VCaP (cell line): Measurements from ENCODE around the gene FHIT.
"Not testable (repeated sequence)": the region's sequence is repeated elsewhere in the genome, so short reads cannot be mapped to it uniquely, and the experiment has no call there.

Source experiments
- H3K27ac ChIP-seq: fragments of 450-650 bp; 2 replicates; pipeline ENCODE4 v1.5.1; 2017
- CTCF ChIP-seq: fragments of 450-650 bp; conservative IDR thresholded peaks from 2 replicates; pipeline ENCODE4 v1.5.1; 2017; ENCODE audit warnings: mild to moderate bottlenecking, moderate library complexity

Gene FHIT

DNA sequence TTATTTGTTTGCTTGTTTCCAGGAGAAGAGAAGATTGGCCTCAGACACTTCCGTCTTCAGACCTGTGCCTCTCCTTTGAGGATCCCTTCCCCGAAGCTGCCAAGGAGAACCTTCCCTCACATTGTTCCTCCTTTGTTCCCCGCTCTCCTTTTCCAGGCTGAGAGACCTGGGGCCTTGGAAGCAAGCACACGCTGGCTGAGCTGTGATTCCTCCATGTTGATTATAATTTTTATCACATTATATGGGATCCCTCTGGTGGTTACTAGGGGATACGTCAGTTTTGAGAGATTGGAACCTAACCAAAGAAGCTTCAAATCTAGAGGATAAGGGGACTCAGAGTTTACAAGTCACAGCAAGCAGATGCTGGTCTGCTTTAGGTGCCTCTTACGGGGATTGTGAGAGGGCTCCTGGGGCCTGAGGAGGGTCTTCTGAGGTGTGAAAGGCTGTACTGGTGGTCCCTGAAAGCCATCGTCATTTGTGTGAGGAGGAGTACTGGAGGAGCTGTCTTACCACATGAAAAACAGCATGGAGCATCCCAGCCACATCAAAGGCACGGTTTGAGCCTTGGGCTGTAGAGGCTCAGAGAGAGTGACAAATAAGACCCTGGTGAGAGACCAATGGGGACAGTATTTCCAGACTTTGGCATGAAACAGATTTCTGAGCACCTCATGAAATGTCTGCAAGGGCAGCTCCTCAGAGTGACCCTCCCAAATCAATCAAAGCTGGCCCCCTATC is 1441.4 kb downstream of the FHIT start:
- H3K27ac ChIP-seq = peak overlapping the region; percentile 60
- TF ChIP-seq CTCF = peak; percentile 75

- peak overlapping the region; percentile 60 for H3K27ac ChIP-seq
- TF ChIP-seq CTCF = no peak
Measured at GRCh38 chr3:59809016-59809415, 1442.2 kb downstream of the FHIT start.

DNA sequence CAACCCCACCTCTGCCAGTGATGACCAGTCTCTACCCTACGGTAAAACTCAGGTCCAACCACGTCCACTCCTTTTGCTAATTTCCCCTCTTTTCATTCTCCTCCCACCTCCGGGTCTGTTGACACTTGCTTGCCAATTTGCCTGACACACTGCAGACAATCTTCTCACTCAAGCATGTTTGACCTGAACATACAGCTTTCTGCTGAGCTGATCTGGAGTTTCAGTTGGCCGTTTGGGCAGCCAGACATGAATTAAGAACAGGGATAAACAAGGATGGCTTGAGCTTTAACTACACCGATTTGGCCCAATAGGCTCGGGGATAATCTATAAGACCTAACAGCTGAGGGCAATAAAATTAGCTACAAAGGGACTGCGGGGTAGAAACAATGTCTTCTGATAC is 1442.8 kb downstream of the FHIT start:
- H3K27ac ChIP-seq = no peak overlapping the region
- TF ChIP-seq CTCF = no peak

DNA sequence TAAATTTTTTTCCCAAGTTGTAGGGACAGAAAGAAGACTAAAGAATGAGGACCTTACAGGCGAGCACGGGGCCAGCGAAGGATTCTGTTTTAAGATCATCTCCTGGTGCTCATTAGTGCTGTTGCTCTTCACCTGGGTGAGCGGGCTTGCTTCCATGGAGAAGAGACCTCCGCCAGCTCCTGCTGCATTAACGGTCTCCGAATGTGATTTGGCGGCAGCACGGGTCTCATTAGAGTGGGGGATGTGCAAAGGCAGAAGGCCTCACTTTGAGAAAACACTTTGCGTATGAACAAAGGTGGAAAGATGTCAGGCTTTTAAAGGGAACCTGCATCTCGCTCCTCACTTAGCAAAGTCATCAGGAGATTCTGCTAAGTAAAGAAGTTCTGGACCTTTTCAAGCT is 1448.0 kb downstream of the FHIT start:
- no peak for TF ChIP-seq CTCF
- H3K27ac ChIP-seq = no peak overlapping the region

DNA sequence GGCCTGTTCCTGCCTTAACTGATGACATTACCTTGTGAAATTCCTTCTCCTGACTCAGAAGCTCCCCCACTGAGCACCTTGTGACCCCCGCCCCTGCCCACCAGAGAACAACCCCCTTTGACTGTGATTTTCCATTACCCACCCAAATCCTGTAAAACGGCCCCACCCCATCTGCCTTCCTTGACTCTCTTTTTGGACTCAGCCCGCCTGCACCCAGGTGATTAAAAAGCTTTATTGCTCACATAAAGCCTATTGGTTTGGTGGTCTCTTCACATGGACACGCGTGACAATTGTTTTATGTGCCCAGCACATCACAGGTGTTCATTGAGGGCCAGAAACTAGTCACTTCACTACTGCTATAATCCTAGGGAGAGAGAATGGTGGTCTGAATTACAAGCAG is 1448.8 kb downstream of the FHIT start:
- H3K27ac ChIP-seq = not testable (repeated sequence)

DNA sequence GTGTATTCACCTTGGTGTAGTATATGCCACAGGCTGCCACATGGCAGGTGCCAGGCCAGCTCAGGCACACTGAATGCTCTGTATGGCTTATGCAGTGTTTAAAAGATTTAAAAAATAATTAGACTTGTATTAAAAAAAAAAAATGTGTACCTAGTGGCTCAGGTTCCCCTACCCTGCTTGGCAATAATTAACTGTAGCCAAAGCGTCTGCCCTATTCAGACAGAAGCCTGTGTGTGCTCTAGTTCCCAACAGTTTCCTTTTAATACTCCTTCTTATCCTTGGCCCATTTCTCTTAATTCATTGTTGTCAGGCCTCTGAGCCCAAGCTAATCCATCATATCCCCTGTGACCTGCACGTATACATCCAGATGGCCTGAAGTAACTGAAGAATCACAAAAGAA is 1449.2 kb downstream of the FHIT start:
- TF ChIP-seq CTCF = no peak
- no peak overlapping the region for H3K27ac ChIP-seq

DNA sequence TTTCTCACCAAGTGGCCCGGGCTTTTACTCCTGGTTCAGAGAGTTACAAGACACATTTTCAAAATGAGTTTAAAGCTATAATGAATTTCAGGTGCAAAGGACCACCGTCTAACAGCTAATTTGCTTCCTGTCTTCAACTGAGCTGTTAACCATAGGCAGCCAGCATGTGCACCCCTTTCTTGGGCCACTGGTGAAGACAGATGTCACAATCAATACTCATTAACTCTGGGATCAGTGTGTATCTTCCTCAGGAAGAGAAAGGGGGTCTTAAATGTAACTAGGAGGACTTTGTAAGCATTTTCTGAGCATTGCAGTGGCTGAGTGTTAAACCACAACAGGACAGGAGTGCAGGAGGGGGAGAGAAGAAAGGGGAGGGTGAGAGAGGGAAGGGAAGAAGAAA is 1450.8 kb downstream of the FHIT start:
- H3K27ac ChIP-seq = no peak overlapping the region
- no peak for TF ChIP-seq CTCF

DNA sequence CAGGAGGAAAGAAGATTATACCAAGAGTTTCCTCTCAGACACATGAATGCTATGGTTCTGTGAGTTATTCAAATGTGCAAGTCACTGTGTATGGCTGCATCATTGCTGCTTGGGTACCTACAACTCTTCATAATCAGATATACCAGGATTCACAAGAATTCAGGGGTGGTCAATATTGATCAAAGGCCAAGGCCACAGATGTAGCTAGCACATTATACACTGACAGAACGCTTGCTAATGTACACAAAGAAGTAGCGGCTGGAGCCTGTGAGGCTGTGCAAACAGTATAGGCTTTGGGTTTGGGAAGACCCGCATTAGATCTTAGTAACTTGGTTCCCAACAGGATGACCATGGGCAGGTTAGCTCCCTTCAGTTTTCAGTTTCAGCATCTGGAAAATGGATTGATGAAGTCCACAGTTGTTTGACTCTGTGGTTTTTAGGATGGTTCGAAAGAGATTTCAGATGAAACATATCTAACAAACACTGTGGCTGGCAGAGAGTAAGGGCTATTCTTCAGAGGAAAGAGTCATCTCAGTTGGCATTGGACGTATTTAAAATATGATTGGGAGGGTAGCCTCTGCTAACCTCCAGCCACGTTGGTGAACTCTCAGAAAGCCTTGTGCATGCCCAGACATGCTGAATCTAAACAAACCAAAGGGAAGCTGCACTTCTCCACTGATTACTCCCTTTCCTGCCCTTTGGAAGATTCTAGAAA is 1452.7 kb downstream of the FHIT start:
- no peak overlapping the region for H3K27ac ChIP-seq
- TF ChIP-seq CTCF = no peak
